Heart left ventricle (tissue), 13 donors: ENCODE data around the gene RUNX2.

Experiments
- POLR2A ChIP-seq, 2 donors: fragments of 450-650 bp; IDR thresholded peaks; one replicate each; pipeline ENCODE4 v1.6.1; 2017; ENCODE audit warnings: antibody characterized with exemption in 2 of 2, mild to moderate bottlenecking in 2 of 2, moderate library complexity in 2 of 2
- TF ChIP-seq, protein P1 (sequence below), 12 donors: fragments of 200-600 bp; sonication (generic) in 4 of 12; IDR thresholded peaks; one replicate each; pipeline versions ENCODE4 v1.5.0 to v1.8.0; 2018 to 2022; ENCODE audit warnings: antibody characterized with exemption in 12 of 12, mild to moderate bottlenecking in 5 of 12
- donor health status: ischemic (EF 13 %, LVEDD 7.1; RV severe dilation, severe dysfunction).
- donor health status: DM: no; HTN: yes; CAD: no.
- donor health status: DM: no; HTN: no; CAD: no.
- donor health status: ischemic (EF 25% LVEDD 6.9; RV normal size, moderate dysfunction).
- donor health status: ischemic (EF 25% LVEDD 5.7; RV mildly dilated, moderate dysfunction).
- donor health status: ischemic (EF 35%, LVEDD 5.7; RV mildly dilated, moderate dysfunction).
- donor health status: nonischemic (EF 11% LVEDD 7.7; RV severe dilation, severe dysfunction).
- donor health status: DM: yes; HTN: yes; CAD: no.
- donor health status: PGD.
- donor health status: ischemic (EF 29% LVEDD 5.4; RV normal size, mild dysfunction).
- donor health status: nonischemic (EF 23%, LVEDD 6.1; RV moderate dilation, normal function).

DNA sequence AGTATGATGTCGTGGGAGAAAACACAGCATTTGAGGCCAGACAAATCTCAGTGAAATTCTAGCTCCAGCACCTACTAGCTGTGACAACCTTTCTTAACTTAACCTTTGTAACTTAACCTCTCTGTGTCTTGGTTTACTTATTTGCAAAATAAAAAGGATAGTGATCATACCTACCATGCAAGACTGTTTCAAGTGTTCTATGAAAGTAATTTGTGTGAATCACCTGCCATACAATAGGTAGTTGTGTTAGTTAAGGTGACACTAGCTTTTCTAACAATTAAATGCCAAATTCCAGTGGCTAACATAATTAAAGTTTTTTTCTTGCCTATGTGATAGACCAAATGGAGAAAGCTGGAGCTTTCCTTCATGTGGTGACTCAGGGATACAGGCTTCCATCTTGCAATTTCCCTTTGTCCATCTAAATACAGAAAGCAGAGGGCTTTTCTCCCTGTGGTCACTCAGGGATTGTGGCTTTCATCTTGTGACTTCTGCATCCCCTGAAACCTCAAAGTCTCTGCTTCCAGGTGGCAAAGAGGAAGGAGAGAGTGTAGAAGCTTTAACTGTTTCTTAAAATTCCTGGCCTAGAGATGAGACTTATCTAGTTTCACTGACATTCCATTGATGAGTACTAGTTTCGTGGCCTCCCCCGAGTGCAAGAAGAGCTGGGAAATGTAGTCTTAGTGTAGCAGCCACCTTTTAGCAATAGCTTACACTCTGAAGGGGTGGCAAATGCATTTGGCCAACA is 376.1 kb downstream of the RUNX2 start:
- TF ChIP-seq, protein P1, sequence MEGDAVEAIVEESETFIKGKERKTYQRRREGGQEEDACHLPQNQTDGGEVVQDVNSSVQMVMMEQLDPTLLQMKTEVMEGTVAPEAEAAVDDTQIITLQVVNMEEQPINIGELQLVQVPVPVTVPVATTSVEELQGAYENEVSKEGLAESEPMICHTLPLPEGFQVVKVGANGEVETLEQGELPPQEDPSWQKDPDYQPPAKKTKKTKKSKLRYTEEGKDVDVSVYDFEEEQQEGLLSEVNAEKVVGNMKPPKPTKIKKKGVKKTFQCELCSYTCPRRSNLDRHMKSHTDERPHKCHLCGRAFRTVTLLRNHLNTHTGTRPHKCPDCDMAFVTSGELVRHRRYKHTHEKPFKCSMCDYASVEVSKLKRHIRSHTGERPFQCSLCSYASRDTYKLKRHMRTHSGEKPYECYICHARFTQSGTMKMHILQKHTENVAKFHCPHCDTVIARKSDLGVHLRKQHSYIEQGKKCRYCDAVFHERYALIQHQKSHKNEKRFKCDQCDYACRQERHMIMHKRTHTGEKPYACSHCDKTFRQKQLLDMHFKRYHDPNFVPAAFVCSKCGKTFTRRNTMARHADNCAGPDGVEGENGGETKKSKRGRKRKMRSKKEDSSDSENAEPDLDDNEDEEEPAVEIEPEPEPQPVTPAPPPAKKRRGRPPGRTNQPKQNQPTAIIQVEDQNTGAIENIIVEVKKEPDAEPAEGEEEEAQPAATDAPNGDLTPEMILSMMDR (IDR thresholded peaks at IDR 0.05) = no peak
- no peak for TF ChIP-seq POLR2A (IDR thresholded peaks at IDR 0.05)
